NCI-H2227 treated with DMSO at 0.1 percent for 48 hours (cell line): ENCODE measurements around the gene BCAN.
"Not testable (repeated sequence)": the region's sequence is repeated elsewhere in the genome, so short reads cannot be mapped to it uniquely, and the experiment has no call there.

Experiments used
- DNase-seq: peaks from one replicate; lab custom pipeline; 2025; lab: John Stamatoyannopoulos, UW

The BCAN gene, protein sequence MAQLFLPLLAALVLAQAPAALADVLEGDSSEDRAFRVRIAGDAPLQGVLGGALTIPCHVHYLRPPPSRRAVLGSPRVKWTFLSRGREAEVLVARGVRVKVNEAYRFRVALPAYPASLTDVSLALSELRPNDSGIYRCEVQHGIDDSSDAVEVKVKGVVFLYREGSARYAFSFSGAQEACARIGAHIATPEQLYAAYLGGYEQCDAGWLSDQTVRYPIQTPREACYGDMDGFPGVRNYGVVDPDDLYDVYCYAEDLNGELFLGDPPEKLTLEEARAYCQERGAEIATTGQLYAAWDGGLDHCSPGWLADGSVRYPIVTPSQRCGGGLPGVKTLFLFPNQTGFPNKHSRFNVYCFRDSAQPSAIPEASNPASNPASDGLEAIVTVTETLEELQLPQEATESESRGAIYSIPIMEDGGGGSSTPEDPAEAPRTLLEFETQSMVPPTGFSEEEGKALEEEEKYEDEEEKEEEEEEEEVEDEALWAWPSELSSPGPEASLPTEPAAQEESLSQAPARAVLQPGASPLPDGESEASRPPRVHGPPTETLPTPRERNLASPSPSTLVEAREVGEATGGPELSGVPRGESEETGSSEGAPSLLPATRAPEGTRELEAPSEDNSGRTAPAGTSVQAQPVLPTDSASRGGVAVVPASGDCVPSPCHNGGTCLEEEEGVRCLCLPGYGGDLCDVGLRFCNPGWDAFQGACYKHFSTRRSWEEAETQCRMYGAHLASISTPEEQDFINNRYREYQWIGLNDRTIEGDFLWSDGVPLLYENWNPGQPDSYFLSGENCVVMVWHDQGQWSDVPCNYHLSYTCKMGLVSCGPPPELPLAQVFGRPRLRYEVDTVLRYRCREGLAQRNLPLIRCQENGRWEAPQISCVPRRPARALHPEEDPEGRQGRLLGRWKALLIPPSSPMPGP

DNA sequence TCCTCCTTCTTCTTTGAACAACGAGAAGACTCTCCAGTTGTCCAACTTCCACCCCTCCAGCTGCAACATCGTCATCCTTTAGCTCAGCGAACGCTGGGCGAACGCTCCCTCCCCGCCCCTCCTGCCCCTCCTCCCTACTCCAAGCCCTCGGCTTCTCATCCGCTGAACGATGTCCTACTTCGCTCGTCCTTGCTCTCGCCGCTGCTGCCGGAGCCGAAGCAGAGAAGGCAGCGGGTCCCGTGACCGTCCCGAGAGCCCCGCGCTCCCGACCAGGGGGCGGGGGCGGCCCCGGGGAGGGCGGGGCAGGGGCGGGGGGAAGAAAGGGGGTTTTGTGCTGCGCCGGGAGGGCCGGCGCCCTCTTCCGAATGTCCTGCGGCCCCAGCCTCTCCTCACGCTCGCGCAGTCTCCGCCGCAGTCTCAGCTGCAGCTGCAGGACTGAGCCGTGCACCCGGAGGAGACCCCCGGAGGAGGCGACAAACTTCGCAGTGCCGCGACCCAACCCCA, at the start of gene BCAN:
Gene BCAN (plus strand): TSS at position 357 of the 504 bp plus-strand sequence. CDS start 3,938 bp downstream, outside the sequence.
- peak; percentile 71 for DNase-seq

DNA sequence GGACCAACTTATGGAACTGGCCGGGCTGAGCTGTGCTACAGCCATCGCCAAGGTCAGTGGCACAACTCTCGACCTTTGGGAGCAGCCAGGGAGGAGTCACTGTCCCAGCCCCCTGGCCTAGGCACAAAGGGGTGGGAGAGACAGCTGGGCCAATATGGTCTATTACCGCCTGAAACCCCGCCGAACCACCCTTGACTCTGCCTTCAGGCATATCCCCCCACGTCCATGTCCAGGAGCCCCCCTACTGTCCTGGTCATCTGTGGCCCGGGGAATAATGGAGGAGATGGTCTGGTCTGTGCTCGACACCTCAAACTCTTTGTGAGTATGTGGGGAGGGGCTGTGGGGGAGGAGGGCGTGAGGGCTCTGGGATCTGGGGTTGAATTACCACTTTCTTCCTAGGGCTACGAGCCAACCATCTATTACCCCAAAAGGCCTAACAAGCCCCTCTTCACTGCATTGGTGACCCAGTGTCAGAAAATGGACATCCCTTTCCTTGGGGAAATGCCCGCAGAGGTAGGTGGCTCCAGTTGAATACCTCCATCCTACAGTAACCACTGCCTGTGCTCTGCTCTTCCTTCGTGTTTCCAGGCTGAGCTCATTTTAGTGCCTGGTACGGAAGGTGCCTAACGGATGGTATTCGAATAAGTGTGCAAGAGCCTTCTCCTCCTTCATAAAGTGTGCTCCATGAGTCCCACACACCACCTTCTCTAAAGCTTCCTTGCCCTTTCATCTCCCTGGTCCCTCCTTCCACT, 49.6 kb upstream of the BCAN start:
- no peak for DNase-seq

DNA sequence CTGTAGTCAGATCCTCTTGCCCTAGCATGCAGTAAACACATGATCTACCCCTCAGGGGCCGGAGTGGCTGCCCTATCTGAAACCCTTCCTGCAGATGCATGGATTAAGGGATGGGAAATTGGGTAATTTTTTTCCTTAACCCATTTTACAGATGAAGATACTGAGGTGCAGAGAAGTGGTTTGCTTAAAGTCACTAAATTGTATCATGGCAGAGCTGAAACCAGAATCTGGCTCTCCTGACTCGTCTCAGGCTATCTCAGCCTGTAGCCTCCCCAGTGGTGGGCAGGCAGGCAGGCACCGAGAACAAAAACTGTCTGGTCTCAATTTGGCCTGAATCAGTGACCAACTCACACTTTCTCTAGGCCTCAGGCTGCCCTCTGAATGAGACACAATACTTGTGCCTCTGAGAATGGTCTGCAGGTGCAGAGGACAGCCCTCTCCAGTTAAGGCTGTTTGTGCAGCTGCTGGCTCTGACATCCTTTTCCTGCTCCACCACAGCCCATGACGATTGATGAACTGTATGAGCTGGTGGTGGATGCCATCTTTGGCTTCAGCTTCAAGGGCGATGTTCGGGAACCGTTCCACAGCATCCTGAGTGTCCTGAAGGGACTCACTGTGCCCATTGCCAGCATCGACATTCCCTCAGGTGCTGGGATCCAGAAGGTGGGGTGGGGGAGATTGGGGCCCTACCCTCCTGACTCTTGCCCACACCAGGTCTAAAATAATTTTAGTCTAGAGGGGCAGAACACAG, 48.8 kb upstream of the BCAN start:
- DNase-seq = no peak

DNA sequence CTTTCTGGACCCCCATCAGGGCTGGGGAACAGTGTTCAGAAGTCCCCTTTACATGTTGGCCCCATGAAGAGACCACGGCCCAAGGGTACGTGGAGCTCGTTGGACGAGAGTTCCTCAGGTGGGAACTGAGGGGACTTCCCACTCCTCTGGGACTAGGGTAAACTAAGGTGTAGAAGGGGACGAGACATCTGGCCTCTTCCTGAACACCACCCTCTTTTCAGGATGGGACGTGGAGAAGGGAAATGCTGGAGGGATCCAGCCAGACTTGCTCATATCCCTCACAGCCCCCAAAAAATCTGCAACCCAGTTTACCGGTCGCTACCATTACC, 48.3 kb upstream of the BCAN start:
- DNase-seq = no peak

DNA sequence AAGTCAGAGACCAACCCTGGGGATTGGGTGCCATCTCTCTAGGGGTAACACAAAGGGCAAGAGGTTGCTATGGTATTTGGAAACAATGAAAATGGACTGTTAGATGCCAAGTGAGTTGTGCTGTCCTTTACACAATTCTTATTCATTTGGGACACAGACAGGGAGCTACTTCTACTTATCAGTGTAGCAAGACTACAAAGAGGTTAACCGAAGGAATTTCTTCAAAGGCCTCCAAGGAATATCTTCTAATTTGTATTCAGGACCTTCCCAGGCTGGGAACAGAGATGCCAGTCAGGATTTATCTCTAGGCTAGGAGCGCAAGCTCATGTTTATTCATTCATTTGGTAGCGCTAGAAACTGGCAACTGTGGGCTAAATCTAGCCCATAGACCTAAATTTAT, 47.7 kb upstream of the BCAN start:
- DNase-seq = no peak

DNA sequence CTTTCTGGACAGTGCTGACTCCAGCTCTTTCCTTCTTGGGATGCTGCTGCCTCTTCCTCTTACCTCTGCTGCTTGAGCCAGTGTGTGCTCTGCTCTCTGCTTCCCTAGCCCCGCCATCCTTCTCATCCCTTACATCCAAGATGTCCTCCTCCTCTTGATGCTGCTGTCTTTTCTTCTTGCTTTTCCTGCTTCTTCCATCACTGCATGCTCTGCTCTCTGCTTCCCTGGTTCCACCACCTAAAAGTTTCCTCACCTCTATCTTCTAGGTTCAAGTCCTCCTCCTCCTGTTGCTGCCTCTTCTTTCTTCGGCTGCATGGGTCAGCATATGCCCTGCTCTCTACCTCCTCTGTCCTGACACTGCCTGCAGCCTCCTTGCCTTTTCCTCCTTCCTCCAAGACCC, 46.9 kb upstream of the BCAN start:
- DNase-seq = no peak

DNA sequence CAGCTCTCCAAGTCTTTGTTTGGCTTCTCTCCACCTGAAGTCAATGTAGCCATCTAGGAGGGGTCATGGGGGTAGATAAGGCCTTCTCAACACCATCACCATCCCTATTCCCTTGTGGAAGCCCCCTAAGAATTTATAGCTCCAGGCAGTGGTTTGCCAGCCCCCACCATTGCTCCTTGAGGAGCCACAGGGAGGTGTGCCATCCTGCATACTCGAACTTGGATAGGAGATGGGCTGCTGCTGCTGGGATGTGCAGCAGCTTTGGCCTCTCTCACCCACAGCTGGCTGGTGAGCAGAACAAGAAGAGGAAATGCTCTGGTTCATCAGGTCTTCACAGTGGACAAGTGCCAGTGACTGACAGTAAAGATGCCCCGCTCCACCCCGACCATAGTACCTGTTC, 45.5 kb upstream of the BCAN start:
- no peak for DNase-seq

DNA sequence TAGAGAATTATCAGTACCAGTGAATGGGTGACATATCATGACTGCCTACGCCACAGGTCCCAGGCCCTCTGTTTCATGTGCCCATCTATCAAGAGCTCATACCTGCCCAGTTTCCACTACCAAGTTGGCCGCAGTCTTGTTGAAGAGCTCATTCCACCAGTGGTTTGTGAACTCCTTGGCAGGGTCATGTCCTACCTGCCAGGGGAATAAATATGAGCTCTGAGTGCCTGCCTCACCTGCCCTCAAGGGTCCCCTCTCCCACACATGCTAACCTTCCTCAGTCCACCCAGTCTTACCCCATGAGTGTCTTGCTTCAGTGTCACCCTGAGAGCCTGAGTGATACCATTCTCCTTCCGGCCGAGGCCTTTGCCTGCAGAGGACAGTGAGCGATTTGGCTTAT, 43.8 kb upstream of the BCAN start:
- DNase-seq = no peak

DNA sequence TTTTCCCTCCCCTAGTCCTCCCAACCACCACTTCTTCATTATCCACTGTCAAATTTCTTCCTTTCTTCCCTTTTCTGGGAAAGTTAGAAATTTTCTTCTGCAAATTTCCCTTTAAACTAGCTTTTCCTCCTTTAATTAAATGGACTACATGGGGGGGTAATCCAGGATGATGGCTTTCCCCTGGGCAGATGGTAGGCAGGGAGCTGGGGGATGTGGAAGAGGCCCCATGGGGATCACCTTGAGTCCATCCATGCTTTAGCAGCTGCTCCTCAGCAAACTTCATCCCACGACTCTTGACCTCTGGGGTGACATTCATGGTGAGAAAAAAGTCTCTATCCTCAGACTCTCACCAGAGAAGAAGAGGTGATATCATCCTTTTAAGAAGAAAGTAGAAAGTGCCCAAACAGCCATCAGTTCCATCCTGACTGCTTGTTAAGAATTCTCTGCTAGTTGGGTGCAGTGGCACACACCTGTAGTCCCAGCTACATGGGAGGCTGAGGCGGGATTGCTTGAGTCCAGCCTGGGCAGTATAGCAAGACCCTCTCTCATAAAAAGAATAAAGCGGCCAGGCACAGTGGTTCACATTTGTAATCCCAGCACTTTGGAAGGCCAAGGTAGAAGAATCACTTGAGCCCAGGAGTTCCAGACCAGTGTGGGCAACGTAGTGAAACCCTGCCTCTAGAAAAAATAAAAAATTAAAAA, 43.0 kb upstream of the BCAN start:
- no peak for DNase-seq

DNA sequence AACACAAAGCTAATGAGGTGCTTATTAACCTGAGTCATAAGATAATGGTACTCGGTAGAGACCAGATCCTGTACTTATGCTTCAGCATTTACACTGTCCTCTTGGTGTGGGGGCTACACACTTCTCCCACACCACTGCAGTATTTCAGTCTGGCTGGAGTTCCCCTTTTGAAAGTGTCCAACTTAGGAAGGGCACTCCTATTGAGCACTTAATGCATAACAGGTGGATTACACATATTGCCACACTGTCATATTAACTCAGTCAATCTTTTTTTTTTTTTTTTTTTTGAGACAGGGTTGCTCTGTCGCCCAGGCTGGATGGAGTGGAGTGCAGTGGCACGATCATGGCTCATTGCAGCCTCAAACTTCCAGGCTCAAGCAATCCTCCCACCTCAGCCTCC, 42.1 kb upstream of the BCAN start:
- no peak for DNase-seq

DNA sequence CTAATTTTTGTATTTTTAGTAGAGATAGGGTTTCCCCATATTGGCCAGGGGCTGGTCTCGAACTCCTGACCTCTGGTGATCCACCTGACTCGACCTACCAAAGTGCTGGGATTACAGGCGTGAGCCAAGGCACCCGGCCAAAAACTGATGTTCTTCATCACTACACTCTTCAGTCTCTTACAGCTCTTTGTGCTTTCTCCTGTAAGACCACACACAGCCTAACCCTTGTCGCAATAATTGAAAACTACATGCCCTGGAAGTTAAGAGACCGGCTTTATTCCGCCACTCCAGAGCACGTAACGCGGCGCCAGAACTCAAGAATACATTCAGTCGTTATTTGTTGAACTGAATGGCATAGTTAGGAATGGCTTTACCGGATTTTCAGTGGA, 41.2 kb upstream of the BCAN start:
- DNase-seq = no peak

DNA sequence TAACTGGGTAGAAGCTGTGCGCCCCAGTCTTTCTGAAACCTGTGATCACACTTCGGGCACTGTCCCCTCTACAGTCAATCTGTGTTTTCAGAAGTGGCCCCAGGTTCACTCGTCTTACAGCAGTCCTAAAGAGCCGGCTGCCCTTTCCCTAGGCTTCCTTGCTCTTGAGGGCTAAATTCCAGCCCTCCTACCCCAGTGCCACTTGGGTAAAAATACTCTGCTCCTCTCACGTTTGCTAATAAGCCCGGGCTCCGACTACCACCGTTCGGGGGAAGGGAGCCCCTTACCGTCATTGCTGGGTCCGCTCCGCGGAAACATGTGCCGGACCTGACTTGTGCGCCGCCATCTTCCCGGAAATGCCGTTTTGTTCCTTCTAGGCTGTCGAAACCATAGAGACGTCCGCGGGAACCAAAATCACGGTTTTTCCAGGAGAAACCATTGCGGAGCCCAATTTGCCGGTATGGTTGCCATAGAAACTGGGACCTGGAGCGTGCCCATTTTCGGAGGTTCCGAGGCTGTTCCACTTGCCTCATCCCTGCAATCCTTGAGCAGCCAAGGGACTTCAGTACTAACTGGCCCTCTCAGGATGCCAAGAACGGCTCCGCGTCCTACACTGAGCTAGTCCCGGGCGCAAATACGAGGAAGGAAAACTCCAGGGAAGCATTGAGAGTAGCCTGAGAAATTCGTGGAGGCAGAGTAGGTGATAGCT, 40.6 kb upstream of the BCAN start, which contains the start of gene GPATCH4:
Gene GPATCH4 (minus strand): TSS at position 358 of the 709 bp plus-strand sequence.
- peak; percentile 91 for DNase-seq

DNA sequence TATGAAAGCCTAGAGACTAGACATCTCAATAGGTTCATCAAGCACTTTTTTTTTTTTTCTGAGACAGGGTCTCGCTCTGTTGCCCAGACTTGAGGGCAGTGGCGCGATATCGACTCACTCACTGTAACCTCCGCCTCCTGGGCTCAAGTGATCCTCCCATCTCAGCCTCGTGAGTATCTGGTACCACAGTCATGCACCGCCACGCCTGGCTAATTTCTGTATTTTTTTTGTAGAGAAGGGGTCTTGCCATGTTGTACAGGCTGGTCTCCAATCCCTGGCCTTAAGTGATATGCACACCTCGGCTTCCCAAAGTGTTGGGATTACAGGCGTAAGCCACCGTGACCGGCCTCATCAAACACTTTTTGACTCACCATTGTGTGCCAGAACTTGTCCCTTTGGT, 40.0 kb upstream of the BCAN start:
- no peak for DNase-seq

DNA sequence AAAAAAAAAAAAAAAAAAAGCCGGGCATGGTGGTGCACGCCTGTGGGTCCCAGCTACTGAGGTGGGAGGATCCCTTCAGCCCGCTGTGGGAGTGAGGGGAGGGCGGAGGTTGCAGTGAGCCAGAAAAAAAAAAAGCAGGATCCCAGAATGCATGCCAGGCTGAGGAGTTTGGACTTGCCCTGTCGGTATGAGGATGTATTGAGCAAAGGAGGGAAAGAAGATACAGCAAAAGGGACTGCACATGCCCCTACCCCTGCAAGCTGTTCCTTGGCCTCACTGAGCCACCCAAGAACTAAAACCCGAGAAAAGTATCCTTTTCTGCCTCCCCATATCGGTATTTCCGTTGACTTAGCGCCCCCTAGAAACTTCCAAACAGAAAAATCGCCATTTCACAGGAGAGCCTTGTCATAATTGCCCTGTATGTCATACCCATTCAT, 39.3 kb upstream of the BCAN start:
- peak; percentile 25 for DNase-seq

DNA sequence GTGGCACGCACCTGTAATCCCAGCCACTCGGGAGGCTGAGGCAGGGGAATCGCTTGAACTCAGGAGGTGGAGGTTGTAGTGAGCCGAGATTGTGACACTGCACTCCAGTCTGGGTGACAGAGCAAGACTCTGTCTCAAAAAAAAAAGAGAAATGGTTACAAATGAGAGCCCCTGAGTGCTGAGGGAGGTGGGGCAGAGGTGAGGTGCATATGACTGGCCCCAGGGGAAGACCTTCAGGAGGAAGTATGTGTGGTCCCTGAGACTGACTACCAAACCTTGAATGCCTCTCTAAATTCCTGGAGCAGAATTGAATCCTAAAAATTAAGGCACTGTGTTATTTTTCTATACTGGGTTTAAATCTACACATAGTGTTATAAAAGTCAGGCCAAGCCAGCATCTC, 34.6 kb upstream of the BCAN start:
- not testable (repeated sequence) for DNase-seq

DNA sequence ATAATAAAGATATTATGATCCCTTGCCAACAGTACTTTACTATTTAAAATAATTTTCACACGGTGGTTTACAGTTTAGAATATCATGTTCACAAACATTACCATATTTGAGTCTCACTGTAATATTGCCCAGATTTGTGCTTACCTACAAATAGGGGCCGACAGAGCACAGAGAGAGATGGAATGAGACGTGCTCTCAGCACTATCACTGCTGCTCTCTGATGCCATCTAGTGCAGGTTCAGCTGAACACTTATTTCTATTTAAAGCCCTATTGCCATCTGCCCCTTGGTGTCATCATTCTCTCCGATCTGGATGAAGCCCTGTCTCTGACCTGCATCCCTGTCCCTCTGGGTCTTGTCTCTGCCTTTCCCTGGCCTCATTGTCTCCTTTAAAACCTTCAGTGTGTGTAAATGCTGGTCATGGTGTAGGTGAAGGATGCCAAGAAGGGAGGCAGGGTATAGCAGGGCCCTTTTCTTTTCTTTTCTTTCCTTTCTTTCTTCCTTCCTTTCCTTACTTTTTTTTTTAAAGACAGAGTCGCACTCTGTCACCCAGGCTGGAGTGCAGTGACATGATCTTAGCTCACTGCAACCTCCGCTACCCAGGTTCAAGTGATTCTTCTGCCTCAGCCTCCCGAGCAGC, 33.8 kb upstream of the BCAN start:
- peak; percentile 84 for DNase-seq

DNA sequence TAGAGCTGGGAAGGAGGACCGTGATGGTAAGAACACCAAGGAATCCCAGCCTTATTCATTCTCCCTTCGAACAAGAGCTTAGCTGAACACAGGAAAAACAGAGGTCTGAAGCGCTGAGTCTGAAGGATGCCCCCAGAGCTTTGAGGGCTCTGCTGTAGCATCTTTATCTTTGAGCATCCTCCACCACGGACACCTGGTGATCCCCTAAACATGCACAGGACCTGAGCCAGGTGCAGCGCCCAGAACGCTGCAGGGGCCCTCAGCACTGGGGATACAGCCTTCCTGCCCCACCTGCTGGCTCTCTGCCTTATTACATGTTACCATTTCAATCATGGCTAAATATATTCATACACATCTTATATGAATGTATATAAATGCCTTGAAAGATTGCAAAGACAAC, 32.9 kb upstream of the BCAN start:
- DNase-seq = peak; percentile 25

DNA sequence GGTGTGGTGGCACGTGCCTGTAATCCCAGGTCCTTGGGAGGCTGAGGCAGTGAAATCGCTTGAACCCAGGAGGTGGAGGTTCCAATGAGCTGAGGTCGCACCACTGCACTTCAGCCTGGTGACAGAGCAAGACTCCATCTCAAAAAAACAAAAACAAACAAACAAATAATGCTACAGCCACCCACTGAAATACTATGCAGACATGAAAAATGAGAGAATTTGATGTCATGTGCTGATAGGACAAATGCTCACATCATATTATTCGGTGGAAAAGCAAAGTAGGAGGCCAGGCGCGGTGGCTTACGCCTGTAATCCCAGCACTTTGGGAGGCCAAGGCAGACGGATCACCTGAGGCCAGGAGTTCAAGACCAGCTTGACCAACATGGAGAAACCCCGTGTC, 31.8 kb upstream of the BCAN start:
- DNase-seq = not testable (repeated sequence)

DNA sequence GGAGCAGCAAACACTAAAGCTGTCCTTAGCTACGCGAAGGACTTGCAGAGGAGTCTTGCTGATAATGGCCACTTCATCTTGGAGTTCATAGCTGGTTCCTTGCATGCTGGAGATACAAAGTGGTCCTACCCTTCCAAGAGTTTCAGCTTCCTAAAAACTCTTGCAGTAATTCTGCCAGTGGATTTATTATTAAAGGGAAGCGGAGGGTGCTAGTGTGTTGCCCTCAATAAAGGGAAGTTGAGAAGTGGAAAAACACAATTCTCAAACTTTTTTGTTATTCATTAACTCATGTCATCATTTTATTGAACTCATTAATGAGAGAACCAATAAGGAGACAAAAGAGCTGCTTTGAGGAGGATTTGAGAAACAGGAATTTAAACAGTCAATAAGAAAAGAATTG, 29.3 kb upstream of the BCAN start:
- no peak for DNase-seq

DNA sequence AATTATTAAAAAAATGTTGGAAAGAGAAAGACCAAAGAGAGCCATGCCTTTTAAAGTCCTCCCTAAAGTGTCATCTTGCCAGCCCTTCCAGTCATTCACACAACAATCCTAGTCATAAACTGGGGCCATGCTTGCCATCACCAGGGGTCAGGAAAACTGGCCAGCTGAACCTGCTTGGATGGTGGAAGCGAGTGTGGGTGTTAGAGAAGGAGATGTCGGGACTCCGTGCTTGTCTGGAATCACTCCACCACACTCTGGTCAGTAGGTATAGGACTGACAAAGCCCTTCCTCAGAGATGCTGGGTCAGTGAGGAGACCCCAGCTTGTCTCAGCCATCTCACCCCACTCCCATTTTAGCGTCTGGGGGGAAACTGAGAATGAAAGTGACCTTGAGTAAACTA, 26.0 kb upstream of the BCAN start:
- peak; percentile 58 for DNase-seq
